ENCODE data around the gene CBLB. TPM values are rescaled to one million over a fixed set of nuclear protein-coding genes. Genes with fewer than 3 reads are reported as not detected.

CBLB gene
- total and polyA plus RNA-seq, 9 donors, result 14.8 to 133 (median 40.5) TPM

DNA sequence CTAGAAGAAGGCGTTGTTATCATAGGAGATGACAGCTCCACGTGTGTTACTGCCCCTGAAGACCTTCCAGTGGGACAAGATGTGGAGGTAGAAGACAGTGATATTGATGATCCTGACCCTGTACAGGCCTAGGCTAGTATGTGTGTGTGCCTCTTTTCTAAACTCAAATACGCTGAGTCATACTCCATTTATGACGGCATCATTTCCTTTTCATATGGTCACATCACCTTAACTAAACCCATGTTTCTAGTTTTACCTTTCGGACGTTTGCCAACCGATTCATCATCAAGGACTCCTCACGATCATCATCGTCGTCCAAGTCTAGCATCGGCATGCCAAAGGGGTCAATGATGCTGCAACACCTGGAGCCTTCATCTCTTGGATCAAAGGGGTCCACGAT, 149.0 kb downstream of the CBLB start:
- Histone ChIP-seq H3K4me3 (no peak overlapping the region), H3K36me3 (no peaks in the 10 kb centered on the region), H3K27ac (no peak overlapping the region), H3K4me1 (ENCODE audit: insufficient read depth) (no peaks in the 10 kb centered on the region), H3K27me3 (no peaks in the 10 kb centered on the region), H3K9me3 (no peaks in the 10 kb centered on the region)
- no peak for TF ChIP-seq EP300 (IDR thresholded peaks at IDR 0.05)
- TF ChIP-seq, protein P1, sequence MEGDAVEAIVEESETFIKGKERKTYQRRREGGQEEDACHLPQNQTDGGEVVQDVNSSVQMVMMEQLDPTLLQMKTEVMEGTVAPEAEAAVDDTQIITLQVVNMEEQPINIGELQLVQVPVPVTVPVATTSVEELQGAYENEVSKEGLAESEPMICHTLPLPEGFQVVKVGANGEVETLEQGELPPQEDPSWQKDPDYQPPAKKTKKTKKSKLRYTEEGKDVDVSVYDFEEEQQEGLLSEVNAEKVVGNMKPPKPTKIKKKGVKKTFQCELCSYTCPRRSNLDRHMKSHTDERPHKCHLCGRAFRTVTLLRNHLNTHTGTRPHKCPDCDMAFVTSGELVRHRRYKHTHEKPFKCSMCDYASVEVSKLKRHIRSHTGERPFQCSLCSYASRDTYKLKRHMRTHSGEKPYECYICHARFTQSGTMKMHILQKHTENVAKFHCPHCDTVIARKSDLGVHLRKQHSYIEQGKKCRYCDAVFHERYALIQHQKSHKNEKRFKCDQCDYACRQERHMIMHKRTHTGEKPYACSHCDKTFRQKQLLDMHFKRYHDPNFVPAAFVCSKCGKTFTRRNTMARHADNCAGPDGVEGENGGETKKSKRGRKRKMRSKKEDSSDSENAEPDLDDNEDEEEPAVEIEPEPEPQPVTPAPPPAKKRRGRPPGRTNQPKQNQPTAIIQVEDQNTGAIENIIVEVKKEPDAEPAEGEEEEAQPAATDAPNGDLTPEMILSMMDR (IDR thresholded peaks at IDR 0.05), result no peak
- TF ChIP-seq POLR2A (IDR thresholded peaks at IDR 0.05), result no peak
- intact Hi-C loops (cut with DNase I), result no loop called here
- DNase-seq, result no peak
- 87 to 92% (median 90%) methylated on average over 12 of the region's 12 CpGs for WGBS, 3 donors

DNA sequence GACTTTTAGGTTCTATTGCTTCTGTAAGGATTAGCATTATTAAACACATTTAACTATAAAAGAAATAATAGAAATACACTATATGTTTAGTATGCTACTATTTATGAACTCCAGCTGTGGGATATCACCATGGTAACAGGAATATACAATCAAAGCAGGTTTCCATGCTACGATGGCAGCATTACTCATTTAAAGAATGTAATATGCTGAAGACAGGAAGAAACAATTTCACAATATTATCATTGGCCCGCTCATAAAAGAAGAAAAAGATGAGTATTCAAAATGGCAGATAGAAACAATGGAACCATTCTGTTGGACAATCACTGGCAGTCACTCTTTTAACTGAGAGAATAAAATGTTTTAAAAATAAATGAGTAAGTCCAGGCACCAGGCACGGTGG, 153.4 kb downstream of the CBLB start:
- Histone ChIP-seq H3K4me3 (no peak overlapping the region), H3K27me3 (no peaks in the 10 kb centered on the region), H3K27ac (no peak overlapping the region), H3K4me1 (ENCODE audit: insufficient read depth) (no peaks in the 10 kb centered on the region), H3K9me3 (no peaks in the 10 kb centered on the region), H3K36me3 (no peaks in the 10 kb centered on the region)
- TF ChIP-seq POLR2A (IDR thresholded peaks at IDR 0.05) (no peak), EP300 (IDR thresholded peaks at IDR 0.05) (no peak)
- TF ChIP-seq, protein P1 (IDR thresholded peaks at IDR 0.05), result no peak
- 90 to 93% (median 92%) methylated on average over 3 of the region's 3 CpGs for WGBS, 3 donors
- intact Hi-C loops (cut with DNase I), result no loop called here
- DNase-seq, result no peak

DNA sequence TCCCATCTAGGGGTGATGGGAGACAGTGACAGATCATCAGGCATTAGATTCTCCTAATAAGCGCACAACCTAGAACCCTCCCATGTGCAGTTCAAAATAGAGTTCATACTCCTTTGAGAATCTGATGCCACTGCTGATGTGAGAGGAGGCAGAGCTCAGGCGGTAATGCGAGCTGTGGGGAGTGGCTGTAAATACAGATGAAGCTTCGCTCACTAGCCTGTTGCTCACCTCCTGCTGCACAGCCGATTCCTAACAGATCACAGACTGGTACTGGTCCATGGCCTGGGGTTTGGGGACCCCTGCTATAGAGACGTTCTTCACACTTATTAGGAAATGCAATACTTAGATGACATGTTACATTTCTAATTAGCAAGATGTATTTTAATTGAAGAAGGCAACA, 154.4 kb downstream of the CBLB start:
- Histone ChIP-seq H3K4me3 (no peak overlapping the region), H3K36me3 (no peaks in the 10 kb centered on the region), H3K27ac (no peak overlapping the region), H3K9me3 (no peaks in the 10 kb centered on the region), H3K4me1 (ENCODE audit: insufficient read depth) (no peaks in the 10 kb centered on the region), H3K27me3 (no peaks in the 10 kb centered on the region)
- no peak for DNase-seq
- TF ChIP-seq, protein P1 (IDR thresholded peaks at IDR 0.05), result no peak
- TF ChIP-seq POLR2A (IDR thresholded peaks at IDR 0.05) (no peak), EP300 (IDR thresholded peaks at IDR 0.05) (no peak)
- 93 to 98% (median 98%) methylated on average over 6 of the region's 6 CpGs for WGBS, 3 donors
- intact Hi-C loops (cut with DNase I), result no loop called here

DNA sequence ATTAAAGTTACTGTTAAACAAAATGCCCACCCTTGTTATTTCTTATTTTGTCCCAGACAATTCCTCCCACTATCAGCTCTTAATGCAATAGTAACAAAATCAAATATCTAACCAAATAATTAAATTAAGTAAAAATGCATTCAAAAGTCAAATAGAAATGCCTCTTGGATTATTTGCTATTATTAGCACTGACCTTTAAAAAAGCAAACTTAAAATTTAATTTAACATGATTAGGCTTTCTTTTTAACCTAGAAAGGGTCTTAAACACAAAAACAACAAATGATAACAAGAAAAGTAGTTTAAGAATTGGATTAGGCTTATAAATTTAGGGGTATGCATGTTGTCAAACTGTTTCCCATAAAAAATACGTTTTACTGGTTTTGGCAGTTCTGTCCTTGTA, 159.8 kb downstream of the CBLB start:
- 80 to 89% (median 83%) methylated on average over 1 of the region's 1 CpG for WGBS, 3 donors

More for the DNA sequence above, 159.8 kb downstream of the CBLB start:
- Histone ChIP-seq H3K36me3 (no peaks in the 10 kb centered on the region), H3K27me3 (no peaks in the 10 kb centered on the region), H3K27ac (no peak overlapping the region), H3K4me1 (ENCODE audit: insufficient read depth) (no peaks in the 10 kb centered on the region), H3K9me3 (no peaks in the 10 kb centered on the region), H3K4me3 (no peak overlapping the region)
- TF ChIP-seq EP300 (IDR thresholded peaks at IDR 0.05) (no peak), POLR2A (IDR thresholded peaks at IDR 0.05) (no peak)
- TF ChIP-seq, protein P1 (IDR thresholded peaks at IDR 0.05), result no peak
- intact Hi-C loops (cut with DNase I), result no loop called here
- no peak for DNase-seq

All from ovary (tissue), 9 donors.